GM21381 (cell line): ENCODE results near the gene PIP5K1B.
A peak's percentile ranks its signal among the peaks of the same experiment; 100 is the strongest.

Experiments used
- ATAC-seq: cut with Tn5 transposase; IDR thresholded peaks from one replicate; pipeline ENCODE4 v1.9.1; 2021; ENCODE audit warnings: mild to moderate bottlenecking, moderate library complexity; ENCODE audit not compliant: unreplicated experiment

The PIP5K1B gene

DNA sequence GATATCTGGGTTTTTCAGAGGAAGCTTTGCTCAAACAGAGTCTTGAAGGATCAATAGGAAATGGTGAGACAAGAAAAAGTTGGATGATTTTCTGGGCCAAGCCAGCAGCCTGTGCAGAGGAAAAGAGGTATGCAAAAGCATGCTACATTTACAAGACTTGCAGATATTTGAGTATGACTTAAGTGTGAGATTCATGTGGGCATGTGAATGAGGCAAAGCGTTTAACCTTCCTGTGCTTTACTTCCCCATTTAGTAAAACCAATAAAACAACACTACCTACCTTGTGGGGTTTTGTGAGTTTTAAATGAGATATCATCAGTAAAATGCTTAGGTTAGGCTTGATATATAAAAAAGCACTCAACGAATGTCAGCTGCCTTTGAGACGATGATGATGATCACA lies 58.1 kb downstream of the PIP5K1B start:
- ATAC-seq = peak; percentile 73

DNA sequence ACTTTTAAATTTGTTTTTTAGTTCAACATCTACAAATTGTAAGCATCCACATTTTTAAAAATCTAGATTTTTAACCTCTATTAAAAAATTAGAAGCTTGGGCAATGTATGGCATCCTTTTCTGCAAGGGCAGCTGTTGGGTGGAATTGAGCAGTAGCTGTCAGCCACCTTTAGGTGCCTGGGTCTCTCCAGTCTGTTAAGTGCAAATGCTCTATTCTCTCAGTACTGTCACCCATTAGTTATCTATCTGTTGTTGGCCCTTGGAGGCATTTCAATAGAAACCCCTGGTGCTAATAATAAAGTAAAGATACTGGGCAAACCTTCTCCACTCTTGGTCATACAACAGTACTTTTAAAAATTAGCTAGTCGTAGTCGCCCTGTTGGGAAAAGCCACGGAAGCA lies 63.6 kb downstream of the PIP5K1B start:
- no peak for ATAC-seq

DNA sequence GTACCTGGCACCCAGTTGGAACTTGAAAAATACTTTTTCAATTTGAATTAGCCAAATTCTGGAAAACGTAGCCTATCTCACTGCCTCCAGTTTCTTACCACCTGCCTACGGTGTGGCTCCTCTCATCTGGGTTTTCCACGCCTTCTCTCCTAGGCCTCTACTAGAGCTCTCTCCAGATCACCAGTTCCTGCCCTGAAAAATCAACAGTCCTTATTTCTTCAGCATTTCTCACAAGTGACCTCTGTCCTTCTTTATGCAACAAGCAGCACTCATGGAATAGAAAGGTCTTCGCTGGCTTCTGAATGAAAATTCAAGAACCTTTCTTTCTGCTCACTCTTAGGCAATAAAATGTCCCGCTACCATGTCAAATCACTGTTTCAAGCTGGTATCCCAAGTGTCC lies 64.8 kb downstream of the PIP5K1B start:
- no peak for ATAC-seq

DNA sequence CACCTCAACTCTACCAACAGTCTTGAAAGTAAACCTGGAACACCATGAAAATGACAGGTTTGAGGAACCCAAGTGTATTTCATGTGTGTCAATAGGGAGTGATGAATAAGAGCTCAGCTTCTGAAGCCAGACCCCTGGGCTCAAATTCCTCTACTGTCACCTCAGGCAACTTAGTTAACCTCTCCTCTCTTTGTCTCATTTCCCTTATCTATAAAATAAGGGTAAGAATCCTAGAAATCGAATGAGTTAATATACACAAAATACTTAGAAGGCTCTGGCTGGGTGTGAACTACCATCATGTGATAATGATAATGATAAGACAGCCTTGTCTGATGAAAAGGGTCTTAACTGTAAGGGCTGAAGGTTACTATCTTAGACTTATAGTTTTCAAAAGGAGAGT lies 66.3 kb downstream of the PIP5K1B start:
- ATAC-seq = no peak

DNA sequence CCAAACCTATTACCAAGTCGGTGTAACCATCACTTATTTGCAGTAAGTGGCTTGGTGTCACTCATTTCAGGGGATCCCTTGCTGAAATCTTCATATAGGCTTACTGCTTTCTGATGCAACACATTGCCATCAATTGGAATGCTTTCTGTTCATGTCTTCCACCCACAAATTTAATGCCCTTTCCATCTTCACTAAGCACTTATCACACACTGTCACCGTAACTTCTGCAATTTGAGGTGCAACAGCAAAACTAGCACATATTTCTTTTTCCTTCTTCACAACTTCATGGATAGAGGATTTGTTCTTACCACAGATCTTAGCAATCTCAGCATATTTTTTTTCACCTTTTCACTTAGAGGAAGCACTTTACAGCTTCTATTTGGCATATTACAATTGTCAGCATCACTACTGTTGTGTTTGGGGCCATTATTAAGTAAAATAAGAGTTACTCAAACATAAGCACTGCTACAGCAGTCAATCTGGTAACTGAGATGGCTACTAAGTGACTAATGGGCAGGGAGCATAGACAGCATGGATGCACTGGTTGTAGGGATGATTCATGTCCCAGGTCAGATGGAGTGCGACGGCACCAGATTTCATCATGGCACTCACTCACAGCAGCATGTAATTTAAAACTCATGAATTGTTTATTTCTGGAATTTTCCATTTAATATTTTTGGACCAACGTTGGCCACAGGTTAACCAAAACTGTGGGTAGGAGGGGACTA lies 70.1 kb downstream of the PIP5K1B start:
- no peak for ATAC-seq

DNA sequence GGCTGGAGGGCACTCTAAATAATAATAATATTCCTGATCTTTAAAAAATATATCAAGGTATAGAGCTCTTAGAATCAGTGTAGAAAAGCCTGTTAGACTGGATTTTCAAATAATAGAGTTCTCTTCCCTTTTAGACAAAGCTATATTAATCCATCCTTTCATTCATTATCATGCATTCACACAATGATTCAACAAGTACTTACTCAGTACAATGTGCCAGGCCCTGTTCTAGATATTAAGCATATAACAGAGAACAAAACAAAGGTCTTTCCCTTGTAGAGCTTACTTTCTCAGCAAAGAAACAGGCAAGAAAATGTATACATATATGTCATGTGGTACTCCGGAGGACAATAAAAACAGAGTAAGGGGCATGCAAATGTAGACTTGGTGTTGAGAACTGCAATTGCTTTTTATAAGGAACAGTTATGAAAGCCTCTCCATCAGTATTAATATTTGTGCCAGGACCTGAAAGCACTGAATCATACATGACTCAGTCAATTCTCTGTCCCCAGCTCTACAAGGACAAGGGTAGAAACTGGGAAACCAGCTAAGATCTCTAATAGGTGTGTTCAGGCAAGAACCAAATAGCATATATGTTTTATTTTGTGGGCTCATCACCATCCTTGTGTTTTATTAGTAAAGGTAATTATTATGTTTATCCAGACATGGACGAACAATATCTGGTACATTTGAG lies 72.2 kb downstream of the PIP5K1B start:
- no peak for ATAC-seq

DNA sequence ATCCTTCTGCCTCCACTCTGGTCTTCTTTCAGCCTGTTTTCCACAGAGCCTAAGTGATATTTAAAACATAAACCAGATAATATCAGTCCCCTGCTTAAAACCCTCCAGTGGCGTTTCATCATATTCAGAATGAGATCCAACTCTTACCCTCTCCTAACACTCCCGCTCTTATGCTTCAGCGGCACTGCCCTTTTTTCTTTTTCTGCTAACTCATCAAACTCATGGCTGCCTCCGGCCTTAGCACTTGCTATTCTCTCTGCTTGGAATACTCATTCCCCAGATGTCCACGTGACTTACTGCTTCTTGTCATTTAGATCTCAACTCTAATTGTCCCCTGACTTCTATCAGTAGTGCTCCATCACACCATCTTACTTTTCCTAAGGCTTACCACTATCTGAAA lies 73.6 kb downstream of the PIP5K1B start:
- no peak for ATAC-seq

DNA sequence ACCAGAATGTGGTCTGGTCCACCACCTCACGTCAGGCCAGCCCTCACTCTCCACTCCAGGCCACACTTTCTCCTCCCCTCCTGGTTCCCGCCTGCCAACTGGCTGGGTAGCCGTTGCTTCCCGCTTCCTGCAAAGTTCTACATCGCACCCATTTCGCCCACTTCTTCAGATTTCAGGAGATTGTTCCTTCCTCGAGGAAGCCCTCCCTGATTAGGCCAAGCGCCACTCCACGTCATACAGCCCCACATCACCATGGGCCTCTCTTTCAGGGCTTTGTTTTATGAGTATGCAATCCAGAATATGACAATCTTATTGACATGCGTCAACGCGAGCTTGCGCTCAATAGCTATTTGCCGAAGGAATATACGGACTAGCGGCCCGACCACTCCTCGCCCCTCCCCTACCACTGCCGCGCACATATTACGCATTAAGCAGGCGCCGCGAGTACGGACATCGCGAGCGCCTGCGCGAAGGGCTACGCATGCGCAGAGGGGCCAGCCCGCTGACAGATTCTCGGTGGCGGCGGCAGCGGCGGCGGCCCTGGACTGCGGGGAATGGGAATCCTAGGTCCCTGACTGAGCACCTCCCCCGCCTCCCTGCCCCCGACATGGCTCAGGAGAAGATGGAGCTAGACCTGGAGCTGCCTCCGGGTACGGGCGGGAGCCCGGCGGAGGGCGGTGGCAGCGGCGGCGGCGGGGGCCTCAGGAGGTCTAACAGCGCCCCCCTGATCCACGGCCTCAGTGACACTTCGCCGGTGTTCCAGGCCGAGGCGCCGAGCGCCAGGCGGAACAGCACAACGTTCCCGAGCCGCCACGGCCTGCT lies 74.7 kb downstream of the PIP5K1B start:
- peak; percentile 85 for ATAC-seq

DNA sequence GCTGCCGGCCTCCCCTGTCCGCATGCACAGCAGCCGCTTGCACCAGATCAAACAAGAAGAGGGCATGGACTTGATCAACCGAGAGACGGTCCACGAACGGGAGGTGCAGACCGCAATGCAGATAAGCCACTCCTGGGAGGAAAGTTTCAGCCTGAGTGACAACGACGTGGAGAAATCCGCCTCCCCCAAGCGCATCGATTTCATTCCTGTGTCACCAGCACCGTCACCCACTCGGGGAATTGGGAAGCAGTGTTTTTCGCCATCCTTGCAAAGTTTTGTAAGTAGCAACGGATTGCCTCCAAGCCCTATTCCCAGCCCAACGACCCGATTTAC lies 75.3 kb downstream of the PIP5K1B start:
- no peak for ATAC-seq

DNA sequence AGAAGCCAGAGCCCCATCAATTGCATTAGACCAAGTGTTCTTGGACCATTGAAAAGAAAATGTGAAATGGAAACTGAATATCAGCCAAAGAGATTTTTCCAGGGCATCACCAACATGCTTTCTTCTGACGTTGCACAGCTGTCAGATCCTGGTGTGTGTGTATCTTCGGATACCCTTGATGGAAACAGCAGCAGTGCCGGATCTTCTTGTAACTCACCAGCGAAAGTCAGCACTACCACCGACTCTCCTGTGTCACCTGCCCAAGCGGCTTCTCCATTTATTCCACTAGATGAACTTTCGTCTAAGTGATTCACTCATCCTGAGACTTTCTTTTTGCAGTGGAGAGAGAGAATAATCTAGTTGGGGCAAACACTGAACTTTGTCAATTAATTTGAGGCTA lies 75.7 kb downstream of the PIP5K1B start:
- no peak for ATAC-seq

DNA sequence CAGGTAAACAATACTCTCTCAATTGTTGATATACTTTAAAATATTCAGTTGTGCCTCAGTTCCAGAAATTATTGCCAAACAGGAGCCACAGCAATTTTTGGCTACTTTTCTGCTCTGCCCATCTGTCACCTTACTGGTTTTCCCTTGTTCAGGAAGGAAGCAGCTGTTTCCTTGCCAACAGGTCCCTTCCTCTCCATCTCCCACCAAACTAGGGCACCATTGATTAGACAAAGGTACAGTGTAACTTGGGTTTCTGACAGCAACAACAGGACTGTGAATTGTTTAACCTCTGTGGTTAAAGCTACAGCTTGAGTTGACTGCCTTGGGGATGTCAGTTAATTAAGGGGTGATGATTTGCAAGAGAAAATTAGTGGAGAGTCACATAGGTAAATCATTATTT lies 76.9 kb downstream of the PIP5K1B start:
- no peak for ATAC-seq

DNA sequence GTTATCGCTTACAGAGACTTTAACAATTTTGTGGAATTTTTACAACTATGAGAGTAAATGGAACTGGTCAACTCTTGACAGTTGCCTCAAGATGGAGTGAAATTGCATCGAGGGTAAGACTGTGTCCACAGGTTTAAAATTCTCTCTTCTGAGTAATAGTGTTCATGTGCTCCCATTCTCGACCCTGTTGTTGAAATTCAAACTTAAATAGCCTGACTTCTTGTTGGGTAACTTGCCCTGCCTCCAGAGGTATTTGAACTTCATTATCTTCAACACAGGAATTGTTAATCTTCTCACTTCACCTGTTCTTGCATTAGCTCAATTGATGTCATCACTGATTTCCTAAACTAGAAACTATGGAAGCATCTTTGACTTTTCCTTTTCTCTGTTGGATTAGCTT lies 77.5 kb downstream of the PIP5K1B start:
- ATAC-seq = no peak

DNA sequence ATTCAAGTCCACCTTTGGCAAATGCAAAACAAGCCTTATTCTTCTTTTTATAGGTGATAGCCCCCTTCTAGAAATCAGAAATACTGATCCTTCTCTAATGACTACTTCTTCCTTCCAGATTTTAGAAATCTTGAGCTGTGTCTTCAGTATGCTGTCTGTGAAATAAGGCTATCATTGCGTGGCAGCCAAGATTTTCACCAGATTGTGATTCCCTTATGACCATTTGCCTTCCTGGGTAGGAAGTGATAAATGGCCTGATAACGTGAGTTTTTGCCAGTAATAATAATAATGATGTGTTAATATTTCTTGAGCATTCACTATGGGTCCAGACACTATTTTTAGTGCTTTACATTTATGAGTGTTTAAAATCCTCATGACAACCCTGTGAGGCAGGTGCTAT lies 80.9 kb downstream of the PIP5K1B start:
- no peak for ATAC-seq

DNA sequence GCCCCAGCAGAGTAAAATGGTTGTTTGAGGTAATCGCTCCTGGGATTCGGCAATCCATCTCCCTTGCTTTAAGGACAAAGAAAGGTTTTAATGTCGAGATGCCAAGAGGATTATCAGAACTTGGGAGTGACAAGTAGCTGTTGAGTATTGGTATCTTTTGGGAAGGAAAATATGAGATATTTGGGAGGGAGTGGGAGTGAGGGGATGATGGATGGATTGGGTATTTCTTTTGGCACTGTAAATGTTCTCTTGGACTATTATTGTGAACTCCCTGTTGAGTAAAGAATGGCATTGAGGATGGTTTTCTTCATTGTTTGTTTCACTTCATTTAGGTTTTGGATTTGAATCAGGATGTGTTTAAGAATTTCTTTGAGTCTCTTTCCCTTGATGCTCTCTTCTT lies 86.1 kb downstream of the PIP5K1B start:
- ATAC-seq = no peak

DNA sequence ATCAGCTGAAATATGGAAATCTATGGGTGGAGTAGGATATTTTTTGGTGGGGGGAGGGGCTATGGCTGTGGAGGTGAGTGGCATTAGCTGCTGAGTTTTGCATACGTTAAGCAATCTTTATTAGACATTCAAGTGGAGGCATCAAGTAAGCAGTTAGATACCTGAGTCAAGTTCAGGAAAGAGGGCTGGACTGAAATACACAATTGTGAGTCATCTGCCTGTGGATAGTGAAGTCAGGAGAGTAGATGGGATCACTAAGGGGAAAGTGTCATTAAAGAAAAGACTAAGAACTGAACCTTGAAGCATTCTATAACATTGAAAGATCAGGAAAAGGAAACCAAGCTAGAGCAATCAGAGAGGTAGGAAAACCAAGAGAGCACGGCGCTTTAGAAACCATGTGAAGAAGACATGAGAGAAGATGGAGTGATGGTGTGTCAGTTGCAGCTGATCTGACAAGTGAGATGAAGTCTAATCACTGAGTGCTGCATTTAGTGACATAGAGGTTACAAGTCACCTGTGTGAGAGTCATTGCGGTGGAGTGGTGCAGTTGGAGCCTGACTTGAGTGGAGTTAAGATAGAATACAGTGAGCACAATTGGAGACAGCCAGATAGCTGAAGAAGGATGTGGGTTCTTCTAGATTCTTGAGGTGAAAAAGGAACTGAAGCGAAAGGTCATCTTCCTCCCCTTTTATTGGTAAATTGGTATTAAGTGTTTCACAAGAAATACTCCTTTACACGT lies 88.7 kb downstream of the PIP5K1B start:
- ATAC-seq = peak; percentile 94

DNA sequence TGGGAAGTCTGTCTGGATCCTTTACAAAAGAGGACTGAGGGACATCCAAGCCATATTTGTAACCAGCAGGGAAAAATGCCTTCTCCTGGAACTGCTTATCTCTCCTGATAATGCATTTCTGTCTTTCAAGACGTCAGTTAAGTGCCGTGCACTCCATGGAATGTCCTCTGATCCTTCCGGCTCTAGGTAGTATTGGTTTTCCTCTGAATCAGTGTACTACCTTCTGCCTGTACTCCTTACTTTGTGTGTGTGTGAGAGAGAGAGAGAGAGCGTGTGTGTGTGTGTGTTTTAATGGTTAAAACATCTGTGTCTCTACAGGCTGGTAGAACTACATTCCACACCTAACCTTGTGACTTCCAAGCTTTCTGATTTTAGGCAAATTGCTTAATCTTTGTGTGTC lies 89.9 kb downstream of the PIP5K1B start:
- ATAC-seq = no peak

DNA sequence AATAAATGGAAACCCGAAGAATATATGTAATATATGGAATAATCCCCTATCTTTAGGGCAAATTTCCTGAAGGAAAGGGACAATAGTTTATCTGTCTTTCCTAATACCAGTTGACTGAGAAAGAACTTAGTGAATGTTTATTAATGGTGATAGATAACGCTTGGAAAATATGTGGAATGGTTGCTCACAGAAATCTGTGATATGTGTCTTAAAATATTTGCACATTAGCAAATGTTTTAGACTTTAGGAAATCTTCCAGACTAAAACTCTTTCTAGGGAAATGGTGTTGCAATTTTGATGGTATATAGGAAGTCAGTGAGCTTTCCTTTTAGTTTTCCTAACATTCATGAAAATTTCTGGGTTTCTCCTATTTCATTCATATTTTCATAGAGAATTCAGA lies 90.4 kb downstream of the PIP5K1B start:
- no peak for ATAC-seq

DNA sequence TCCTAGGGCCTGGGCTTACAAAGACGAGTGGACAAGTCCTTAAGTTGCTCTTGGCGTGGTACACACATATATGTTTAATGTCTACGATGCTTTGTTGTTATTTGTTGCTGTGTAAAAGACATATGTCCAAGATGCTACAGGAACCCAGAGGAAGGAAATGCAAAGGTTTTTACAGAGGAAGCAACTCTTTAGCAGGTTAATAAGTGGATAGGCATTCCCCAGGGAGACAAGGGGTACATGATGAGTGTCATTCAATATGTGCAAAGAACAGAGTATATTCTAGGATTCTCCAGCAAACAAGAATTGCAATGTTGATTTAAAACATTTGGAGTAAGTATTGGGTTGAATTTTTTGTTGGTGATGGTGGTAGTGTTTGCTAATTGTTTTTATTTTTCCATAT lies 92.1 kb downstream of the PIP5K1B start:
- ATAC-seq = no peak

DNA sequence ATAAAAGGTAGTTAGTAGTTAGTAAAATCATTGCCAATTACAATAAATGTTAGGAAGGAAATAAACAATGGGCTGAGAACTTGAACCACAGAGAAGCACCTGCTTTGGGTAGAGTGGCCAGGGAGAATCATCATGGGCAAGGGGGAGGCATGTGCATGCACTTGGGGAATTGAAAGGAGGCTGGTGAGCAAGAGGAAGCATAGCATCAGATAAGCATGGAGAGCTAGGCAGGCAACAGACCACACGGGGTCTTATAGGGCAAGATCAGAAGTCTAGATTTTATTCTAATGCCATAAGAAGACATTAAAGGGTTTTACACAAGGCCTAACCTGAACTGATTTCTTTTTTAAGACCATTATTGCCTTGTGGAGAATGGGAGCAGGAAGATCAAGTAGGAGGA lies 93.4 kb downstream of the PIP5K1B start:
- ATAC-seq = no peak

DNA sequence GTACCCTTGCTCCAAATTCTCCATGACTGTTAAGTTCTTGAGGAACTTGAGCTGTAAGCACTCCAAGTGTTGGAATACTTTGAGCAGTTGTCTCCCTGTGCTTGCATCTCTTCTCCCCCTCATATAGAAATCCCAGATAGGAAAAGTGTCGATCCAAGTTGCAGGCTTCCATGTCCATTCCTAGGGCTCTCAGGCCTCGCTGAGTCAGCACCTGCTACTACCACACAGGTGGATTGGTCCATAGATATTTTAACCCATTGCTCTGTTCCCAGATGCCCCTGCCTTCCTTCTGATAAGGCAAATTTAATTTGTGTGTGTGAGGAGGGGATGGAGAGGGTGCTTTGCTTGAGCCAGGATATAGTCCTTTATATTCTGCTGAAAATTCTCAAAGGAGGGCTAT lies 95.8 kb downstream of the PIP5K1B start:
- no peak for ATAC-seq

DNA sequence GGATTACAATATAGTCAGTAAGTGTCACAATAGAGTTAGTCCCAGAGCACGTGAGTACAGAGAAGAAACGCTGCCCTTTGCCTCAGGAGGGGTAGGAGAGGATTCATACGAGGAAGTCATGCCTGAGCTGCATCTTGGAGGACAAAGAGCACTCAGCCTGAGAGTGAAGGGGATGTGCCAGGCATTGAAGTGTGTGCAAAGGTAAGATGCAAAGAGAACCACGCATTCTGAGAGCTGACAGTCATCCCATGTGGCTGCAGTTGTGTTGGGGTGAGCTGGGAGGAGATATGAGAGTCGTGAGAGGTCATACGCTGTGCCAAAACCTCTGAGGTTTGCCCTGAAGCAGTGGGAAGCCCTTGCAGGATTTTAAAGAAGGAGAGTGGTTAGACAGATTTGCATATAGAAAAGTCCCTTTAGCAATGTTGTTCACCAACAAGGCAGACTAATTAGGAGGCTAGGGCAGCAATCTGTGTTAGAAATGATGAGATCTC lies 97.5 kb downstream of the PIP5K1B start:
- ATAC-seq = peak; percentile 95
